GF-D8 (cell line): Measurements from ENCODE around the gene OBP2A.
"Not testable (repeated sequence)": the region's sequence is repeated elsewhere in the genome, so short reads cannot be mapped to it uniquely, and the experiment has no call there.

ENCODE experiments used
- DNase-seq: peaks from one replicate; lab custom pipeline; 2025; lab: John Stamatoyannopoulos, UW

OBP2A gene

GRCh38 chr9:135512241-135512603 lies 33.7 kb upstream of the OBP2A start:
- no peak for DNase-seq

- no peak for DNase-seq
Measured at GRCh38 chr9:135512904-135513303, 33.0 kb upstream of the OBP2A start.

GRCh38 chr9:135513351-135513846 lies 32.5 kb upstream of the OBP2A start:
- DNase-seq = no peak

- DNase-seq = not testable (repeated sequence)
Measured at GRCh38 chr9:135513906-135514305, 32.0 kb upstream of the OBP2A start.

- DNase-seq = no peak
Measured at GRCh38 chr9:135514342-135515082, 31.4 kb upstream of the OBP2A start.

- DNase-seq = no peak
Measured at GRCh38 chr9:135515083-135515951, 30.6 kb upstream of the OBP2A start.

- DNase-seq = no peak
Measured at GRCh38 chr9:135516132-135516860, 29.6 kb upstream of the OBP2A start.

- no peak for DNase-seq
Measured at GRCh38 chr9:135517407-135517822, 28.5 kb upstream of the OBP2A start.

GRCh38 chr9:135519179-135519971 lies 26.6 kb upstream of the OBP2A start:
- no peak for DNase-seq

GRCh38 chr9:135520916-135521607 lies 24.9 kb upstream of the OBP2A start, which contains the start of gene LCN1:
Gene LCN1 (plus strand): TSS chr9:135521440. CDS start chr9:135521498, 58 bp downstream.
- DNase-seq = no peak

GRCh38 chr9:135521608-135522095 lies 24.3 kb upstream of the OBP2A start:
- DNase-seq = no peak

- no peak for DNase-seq
Measured at GRCh38 chr9:135522137-135522877, 23.6 kb upstream of the OBP2A start.

- no peak for DNase-seq
Measured at GRCh38 chr9:135522931-135523330, 23.0 kb upstream of the OBP2A start.

- DNase-seq = no peak
Measured at GRCh38 chr9:135523521-135524129, 22.3 kb upstream of the OBP2A start.

- DNase-seq = no peak
Measured at GRCh38 chr9:135524130-135524861, 21.6 kb upstream of the OBP2A start.

GRCh38 chr9:135525241-135526088 lies 20.5 kb upstream of the OBP2A start:
- no peak for DNase-seq

- no peak for DNase-seq
Measured at GRCh38 chr9:135526089-135526729, 19.7 kb upstream of the OBP2A start.
